Measurements from ENCODE around the gene CYREN. TPM values are rescaled to one million over a fixed set of nuclear protein-coding genes. Genes with fewer than 3 reads are reported as not detected.

Gene CYREN
- total and polyA plus RNA-seq, 2 experiments from 2014 or later: 22.7 to 70.6 TPM

DNA sequence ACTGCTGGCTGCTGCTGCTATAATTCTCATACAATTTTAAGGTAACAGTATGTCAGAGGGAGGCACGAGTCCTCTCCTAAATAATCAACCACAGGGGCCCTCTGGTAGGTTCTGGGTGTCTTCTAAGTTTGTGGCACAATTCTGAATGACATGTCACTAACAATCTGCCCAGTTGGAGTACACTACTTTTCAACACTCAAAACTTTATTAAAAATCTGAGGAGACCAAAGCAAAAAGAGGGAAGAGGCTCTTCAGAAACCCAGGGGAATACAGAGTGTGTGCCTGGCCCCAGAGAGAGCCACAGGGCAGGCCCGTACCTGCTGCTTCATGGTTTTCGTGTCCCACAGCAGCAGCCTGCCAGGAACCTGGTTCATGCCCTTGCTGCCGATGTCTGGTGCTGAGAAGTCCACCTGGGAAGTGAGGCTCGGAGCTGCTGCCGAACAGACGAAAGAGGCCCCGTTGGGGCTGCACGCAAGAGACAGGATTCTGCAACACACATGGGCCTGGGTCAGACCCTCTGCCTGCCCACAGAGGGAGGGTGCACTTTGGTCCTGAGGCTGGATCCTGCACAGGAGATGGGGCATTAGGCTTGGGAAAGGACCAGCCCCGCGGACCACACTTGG, 22.5 kb upstream of the CYREN start:
- no peak overlapping the region for H3K27ac ChIP-seq (ENCODE audit: low read depth)
- no peak overlapping the region for H3K4me3 Mint-ChIP-seq
- H3K4me2 ChIP-seq: no peak overlapping the region
- DNase-seq (ENCODE audit: low spot score) (no peak), ATAC-seq (no peak)
- no peaks in the 10 kb centered on the region for H3K4me1 ChIP-seq (ENCODE audit: insufficient read depth)
- no peaks in the 10 kb centered on the region for H3K9me2 ChIP-seq (ENCODE audit: insufficient read depth)
- peaks cover 3% of the 10 kb centered on the region for H3K27me3 Mint-ChIP-seq (ENCODE audit: insufficient read depth, low read depth, poor library complexity)
- no peak overlapping the region for H2AFZ ChIP-seq
- peaks cover 15% of the 10 kb centered on the region; the same call in 2 of the 3 replicates for H3K36me3 Mint-ChIP-seq (ENCODE audit: low read depth)
- no peaks in the 10 kb centered on the region for H3K79me2 ChIP-seq (replicated peaks; ENCODE audit: insufficient read depth)
- no peaks in the 10 kb centered on the region for H3K27me3 ChIP-seq (ENCODE audit: insufficient read depth)
- H3K27ac Mint-ChIP-seq: peak overlapping the region; percentile 35; the same call in 1 of the 2 replicates
- H3K9me3 Mint-ChIP-seq: no peaks in the 10 kb centered on the region
- no peaks in the 10 kb centered on the region; the same call in 1 of the 2 replicates for H4K20me1 ChIP-seq (replicated peaks; ENCODE audit: insufficient read depth)
- H3F3A ChIP-seq (replicated peaks; ENCODE audit: low read depth): no peaks in the 10 kb centered on the region
- H3K4me3 ChIP-seq: no peak overlapping the region
- no peaks in the 10 kb centered on the region for H3K4me1 Mint-ChIP-seq
- peaks cover 7% of the 10 kb centered on the region; the same call in 1 of the 2 replicates for H3K36me3 ChIP-seq (ENCODE audit: insufficient read depth)
- TF ChIP-seq EZH2 (IDR thresholded peaks at IDR 0.05; ENCODE audit: low read depth, unreplicated experiment) (no peak), STAT1 (IDR thresholded peaks at IDR 0.05; ENCODE audit: unreplicated experiment) (no peak), ZNF331 (CRISPR knock-in tag; IDR thresholded peaks at IDR 0.05; ENCODE audit: low read depth) (no peak), JUNB (IDR thresholded peaks at IDR 0.05; ENCODE audit: unreplicated experiment) (no peak), EZH2phosphoT487 (IDR thresholded peaks at IDR 0.05; ENCODE audit: unreplicated experiment) (no peak), NANOG (IDR thresholded peaks at IDR 0.05; ENCODE audit: borderline replicate concordance) (no peak), CREB1 (CRISPR knock-in tag; IDR thresholded peaks at IDR 0.05; ENCODE audit: low read depth) (no peak), ZNF114 (CRISPR knock-in tag; IDR thresholded peaks at IDR 0.05) (no peak), POLR2AphosphoS5 (IDR thresholded peaks at IDR 0.05; ENCODE audit: low read depth) (no peak)
- TF ChIP-seq, protein P1, sequence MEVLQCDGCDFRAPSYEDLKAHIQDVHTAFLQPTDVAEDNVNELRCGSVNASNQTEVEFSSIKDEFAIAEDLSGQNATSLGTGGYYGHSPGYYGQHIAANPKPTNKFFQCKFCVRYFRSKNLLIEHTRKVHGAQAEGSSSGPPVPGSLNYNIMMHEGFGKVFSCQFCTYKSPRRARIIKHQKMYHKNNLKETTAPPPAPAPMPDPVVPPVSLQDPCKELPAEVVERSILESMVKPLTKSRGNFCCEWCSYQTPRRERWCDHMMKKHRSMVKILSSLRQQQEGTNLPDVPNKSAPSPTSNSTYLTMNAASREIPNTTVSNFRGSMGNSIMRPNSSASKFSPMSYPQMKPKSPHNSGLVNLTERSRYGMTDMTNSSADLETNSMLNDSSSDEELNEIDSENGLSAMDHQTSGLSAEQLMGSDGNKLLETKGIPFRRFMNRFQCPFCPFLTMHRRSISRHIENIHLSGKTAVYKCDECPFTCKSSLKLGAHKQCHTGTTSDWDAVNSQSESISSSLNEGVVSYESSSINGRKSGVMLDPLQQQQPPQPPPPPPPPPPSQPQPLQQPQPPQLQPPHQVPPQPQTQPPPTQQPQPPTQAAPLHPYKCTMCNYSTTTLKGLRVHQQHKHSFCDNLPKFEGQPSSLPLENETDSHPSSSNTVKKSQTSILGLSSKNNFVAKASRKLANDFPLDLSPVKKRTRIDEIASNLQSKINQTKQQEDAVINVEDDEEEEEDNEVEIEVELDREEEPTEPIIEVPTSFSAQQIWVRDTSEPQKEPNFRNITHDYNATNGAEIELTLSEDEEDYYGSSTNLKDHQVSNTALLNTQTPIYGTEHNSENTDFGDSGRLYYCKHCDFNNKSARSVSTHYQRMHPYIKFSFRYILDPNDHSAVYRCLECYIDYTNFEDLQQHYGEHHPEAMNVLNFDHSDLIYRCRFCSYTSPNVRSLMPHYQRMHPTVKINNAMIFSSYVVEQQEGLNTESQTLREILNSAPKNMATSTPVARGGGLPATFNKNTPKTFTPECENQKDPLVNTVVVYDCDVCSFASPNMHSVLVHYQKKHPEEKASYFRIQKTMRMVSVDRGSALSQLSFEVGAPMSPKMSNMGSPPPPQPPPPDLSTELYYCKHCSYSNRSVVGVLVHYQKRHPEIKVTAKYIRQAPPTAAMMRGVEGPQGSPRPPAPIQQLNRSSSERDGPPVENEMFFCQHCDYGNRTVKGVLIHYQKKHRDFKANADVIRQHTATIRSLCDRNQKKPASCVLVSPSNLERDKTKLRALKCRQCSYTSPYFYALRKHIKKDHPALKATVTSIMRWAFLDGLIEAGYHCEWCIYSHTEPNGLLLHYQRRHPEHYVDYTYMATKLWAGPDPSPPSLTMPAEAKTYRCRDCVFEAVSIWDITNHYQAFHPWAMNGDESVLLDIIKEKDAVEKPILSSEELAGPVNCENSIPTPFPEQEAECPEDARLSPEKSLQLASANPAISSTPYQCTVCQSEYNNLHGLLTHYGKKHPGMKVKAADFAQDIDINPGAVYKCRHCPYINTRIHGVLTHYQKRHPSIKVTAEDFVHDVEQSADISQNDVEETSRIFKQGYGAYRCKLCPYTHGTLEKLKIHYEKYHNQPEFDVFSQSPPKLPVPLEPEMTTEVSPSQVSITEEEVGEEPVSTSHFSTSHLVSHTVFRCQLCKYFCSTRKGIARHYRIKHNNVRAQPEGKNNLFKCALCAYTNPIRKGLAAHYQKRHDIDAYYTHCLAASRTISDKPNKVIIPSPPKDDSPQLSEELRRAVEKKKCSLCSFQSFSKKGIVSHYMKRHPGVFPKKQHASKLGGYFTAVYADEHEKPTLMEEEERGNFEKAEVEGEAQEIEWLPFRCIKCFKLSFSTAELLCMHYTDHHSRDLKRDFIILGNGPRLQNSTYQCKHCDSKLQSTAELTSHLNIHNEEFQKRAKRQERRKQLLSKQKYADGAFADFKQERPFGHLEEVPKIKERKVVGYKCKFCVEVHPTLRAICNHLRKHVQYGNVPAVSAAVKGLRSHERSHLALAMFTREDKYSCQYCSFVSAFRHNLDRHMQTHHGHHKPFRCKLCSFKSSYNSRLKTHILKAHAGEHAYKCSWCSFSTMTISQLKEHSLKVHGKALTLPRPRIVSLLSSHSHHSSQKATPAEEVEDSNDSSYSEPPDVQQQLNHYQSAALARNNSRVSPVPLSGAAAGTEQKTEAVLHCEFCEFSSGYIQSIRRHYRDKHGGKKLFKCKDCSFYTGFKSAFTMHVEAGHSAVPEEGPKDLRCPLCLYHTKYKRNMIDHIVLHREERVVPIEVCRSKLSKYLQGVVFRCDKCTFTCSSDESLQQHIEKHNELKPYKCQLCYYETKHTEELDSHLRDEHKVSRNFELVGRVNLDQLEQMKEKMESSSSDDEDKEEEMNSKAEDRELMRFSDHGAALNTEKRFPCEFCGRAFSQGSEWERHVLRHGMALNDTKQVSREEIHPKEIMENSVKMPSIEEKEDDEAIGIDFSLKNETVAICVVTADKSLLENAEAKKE (CRISPR knock-in tag; IDR thresholded peaks at IDR 0.05): no peak
- TF ChIP-seq, protein P2, sequence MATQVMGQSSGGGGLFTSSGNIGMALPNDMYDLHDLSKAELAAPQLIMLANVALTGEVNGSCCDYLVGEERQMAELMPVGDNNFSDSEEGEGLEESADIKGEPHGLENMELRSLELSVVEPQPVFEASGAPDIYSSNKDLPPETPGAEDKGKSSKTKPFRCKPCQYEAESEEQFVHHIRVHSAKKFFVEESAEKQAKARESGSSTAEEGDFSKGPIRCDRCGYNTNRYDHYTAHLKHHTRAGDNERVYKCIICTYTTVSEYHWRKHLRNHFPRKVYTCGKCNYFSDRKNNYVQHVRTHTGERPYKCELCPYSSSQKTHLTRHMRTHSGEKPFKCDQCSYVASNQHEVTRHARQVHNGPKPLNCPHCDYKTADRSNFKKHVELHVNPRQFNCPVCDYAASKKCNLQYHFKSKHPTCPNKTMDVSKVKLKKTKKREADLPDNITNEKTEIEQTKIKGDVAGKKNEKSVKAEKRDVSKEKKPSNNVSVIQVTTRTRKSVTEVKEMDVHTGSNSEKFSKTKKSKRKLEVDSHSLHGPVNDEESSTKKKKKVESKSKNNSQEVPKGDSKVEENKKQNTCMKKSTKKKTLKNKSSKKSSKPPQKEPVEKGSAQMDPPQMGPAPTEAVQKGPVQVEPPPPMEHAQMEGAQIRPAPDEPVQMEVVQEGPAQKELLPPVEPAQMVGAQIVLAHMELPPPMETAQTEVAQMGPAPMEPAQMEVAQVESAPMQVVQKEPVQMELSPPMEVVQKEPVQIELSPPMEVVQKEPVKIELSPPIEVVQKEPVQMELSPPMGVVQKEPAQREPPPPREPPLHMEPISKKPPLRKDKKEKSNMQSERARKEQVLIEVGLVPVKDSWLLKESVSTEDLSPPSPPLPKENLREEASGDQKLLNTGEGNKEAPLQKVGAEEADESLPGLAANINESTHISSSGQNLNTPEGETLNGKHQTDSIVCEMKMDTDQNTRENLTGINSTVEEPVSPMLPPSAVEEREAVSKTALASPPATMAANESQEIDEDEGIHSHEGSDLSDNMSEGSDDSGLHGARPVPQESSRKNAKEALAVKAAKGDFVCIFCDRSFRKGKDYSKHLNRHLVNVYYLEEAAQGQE (IDR thresholded peaks at IDR 0.05; ENCODE audit: unreplicated experiment): no peak
- TF ChIP-seq, protein P3, sequence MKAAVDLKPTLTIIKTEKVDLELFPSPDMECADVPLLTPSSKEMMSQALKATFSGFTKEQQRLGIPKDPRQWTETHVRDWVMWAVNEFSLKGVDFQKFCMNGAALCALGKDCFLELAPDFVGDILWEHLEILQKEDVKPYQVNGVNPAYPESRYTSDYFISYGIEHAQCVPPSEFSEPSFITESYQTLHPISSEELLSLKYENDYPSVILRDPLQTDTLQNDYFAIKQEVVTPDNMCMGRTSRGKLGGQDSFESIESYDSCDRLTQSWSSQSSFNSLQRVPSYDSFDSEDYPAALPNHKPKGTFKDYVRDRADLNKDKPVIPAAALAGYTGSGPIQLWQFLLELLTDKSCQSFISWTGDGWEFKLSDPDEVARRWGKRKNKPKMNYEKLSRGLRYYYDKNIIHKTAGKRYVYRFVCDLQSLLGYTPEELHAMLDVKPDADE (IDR thresholded peaks at IDR 0.05): no peak
- TF ChIP-seq, protein P4, sequence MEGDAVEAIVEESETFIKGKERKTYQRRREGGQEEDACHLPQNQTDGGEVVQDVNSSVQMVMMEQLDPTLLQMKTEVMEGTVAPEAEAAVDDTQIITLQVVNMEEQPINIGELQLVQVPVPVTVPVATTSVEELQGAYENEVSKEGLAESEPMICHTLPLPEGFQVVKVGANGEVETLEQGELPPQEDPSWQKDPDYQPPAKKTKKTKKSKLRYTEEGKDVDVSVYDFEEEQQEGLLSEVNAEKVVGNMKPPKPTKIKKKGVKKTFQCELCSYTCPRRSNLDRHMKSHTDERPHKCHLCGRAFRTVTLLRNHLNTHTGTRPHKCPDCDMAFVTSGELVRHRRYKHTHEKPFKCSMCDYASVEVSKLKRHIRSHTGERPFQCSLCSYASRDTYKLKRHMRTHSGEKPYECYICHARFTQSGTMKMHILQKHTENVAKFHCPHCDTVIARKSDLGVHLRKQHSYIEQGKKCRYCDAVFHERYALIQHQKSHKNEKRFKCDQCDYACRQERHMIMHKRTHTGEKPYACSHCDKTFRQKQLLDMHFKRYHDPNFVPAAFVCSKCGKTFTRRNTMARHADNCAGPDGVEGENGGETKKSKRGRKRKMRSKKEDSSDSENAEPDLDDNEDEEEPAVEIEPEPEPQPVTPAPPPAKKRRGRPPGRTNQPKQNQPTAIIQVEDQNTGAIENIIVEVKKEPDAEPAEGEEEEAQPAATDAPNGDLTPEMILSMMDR (conservative IDR thresholded peaks at IDR 0.05; ENCODE audit: low read depth in 2 of 2): no peak
